ENCODE results near the gene CCDC69.
A peak's percentile ranks its signal among the peaks of the same experiment; 100 is the strongest.
"Not testable (repeated sequence)": the region's sequence is repeated elsewhere in the genome, so short reads cannot be mapped to it uniquely, and the experiment has no call there.

The CCDC69 gene

GRCh38 chr5:151186052-151186451 lies 37.8 kb downstream of the CCDC69 start:
- no peak for DNase-seq

GRCh38 chr5:151184316-151185042 lies 39.4 kb downstream of the CCDC69 start:
- no peak for DNase-seq

GRCh38 chr5:151183456-151184245 lies 40.2 kb downstream of the CCDC69 start:
- DNase-seq = no peak

DNA sequence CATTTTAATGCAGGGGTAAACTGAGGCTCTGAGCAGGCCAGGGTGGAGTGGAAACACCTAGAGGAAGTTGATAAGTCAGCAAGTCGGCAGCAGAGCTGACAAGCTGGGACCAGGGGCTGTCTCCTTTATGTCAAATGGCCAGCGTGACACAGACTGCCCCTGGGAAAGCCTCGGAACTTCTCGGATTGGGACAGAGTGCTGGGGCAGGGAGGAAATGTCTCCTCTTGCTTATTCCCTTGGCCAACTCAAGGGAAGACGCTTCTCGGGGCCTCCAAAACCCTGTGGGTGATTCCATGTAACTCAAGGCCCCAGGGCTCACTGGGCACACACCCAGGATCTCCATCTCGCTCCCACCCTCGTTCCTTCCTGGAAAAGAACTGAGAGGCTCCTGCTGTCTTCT lies 40.9 kb downstream of the CCDC69 start:
- DNase-seq = no peak

- no peak for DNase-seq
Measured at GRCh38 chr5:151182524-151182900, 41.4 kb downstream of the CCDC69 start.

- DNase-seq = no peak
Measured at GRCh38 chr5:151181818-151182523, 41.9 kb downstream of the CCDC69 start.

GRCh38 chr5:151180291-151180690 lies 43.6 kb downstream of the CCDC69 start:
- no peak for DNase-seq

DNA sequence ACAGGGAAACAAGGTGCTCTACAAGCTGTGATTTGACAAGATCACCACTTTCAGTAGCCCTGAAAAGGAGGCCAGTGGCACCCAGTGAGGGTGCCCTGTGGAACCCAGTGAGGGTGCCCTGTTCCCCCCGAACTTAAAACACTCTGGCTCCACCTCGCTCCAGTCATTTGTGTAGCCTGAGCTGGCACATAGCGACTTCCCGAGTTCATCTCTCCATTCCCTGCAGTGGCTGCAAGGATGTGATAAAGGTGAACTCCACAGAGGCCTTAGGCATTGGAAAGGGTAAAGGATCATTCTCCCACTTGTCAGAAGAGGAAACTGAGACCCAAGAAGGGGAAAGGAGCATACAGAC lies 44.4 kb downstream of the CCDC69 start:
- DNase-seq = no peak

GRCh38 chr5:151178777-151179488 lies 45.0 kb downstream of the CCDC69 start:
- DNase-seq = no peak

- DNase-seq = no peak
Measured at GRCh38 chr5:151178372-151178771, 45.5 kb downstream of the CCDC69 start.

GRCh38 chr5:151176268-151176667 lies 47.6 kb downstream of the CCDC69 start:
- not testable (repeated sequence) for DNase-seq

DNA sequence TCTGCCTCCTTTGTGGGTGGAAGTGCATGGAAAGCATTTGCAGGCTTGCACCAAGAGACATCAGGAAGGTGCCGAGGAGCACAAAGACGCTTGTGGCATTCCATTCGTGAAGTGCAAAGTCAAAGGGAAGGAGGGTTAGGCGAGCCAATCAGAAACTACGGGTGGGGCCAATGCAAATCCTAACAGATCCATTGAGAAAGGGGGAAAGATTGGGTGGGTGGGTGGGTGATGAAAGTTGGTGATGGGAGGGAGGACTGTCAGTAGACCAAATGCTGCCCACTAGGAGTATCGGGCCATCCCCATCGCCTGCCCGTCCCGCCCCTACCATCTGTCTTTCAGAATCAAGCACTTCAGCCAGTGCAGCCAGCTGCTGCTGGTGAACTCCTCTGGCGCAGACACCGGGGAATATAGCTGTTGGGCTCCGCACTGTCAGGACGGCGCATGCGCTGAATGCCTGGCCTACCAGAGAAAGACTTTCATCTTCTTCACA lies 49.2 kb downstream of the CCDC69 start:
- DNase-seq = no peak

DNA sequence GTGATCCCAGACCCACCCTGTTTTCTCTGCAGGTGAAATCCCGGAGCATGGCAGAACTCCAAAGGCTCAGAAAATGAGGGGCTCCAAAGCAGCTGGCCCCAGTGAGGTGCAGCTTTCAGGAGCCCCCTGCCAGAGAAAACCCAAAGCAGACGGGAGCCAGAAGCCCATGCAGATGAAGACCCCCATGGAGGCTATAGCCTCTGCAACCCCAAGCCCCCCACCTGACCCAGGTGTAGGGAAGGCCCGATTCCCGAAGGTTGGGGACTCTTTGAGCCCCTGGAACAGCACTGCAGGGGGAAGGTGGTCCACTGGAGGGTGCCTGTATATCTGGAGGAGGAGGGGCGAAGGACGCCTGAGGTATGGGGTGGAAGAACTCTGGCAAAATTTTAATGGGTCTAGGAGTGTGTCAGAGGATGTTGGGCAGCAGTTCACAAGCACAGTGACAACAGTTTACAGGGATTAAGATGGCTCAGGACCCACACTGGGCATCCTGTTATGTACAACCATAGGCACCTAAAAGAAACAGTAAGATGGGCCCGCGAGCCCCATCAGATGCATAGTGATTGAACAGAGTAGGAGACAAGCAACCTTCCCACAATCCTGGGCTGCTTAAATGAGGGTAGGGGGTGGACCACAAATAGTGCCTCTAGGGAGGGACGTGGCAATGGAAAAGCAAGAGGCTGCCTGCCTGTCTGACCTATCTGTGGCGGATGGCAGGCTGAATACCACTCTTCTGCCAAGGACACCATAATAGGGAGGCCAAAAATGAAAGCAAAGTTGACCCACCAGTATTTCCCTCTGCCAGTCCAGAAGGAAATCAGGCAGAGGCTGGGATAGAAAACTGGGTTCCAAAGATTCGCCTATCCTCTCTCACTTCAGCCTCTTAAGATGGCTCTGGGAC lies 49.9 kb downstream of the CCDC69 start:
- no peak for DNase-seq

GRCh38 chr5:151171529-151171928 lies 52.4 kb downstream of the CCDC69 start:
- no peak for DNase-seq

- DNase-seq = no peak
Measured at GRCh38 chr5:151168602-151169344, 55.1 kb downstream of the CCDC69 start.

- DNase-seq = no peak
Measured at GRCh38 chr5:151167022-151167421, 56.9 kb downstream of the CCDC69 start.

- peak; percentile 87 for DNase-seq
Measured at GRCh38 chr5:151164687-151165392, 59.1 kb downstream of the CCDC69 start.

- DNase-seq = no peak
Measured at GRCh38 chr5:151162776-151163175, 61.1 kb downstream of the CCDC69 start.

GRCh38 chr5:151159649-151160373 lies 64.1 kb downstream of the CCDC69 start:
- no peak for DNase-seq

DNA sequence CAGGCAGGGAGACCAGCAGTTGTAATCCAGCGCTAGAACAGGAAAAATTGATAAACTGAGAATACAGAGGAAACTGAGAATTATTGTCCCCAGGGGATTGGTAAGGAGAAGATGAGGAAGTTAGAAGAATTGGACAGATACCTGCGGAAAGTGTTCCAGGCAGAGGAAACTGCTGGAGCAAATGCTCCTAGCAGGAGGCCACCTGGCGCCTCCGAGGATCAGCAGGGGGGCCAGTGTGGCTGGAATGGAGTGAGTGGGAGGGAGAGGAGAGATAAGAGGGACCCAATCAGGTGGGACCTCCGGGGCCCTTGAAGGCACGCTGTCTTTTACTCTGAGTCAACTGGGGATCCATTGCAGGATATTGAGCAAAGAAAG lies 65.6 kb downstream of the CCDC69 start:
- no peak for DNase-seq
